GM19468 (cell line): Measurements from ENCODE around the gene KRTAP5-5.
"Not testable (repeated sequence)": the region's sequence is repeated elsewhere in the genome, so short reads cannot be mapped to it uniquely, and the experiment has no call there.

Experiments
- ATAC-seq: cut with Tn5 transposase; IDR thresholded peaks from one replicate; pipeline ENCODE4 v1.9.1; 2021; ENCODE audit warnings: mild to moderate bottlenecking, moderate library complexity, moderate number of reproducible peaks; ENCODE audit not compliant: unreplicated experiment; ENCODE audit errors: extremely low read depth

Gene KRTAP5-5

GRCh38 chr11:1654388-1655167, 25.0 kb downstream of the KRTAP5-5 start:
- ATAC-seq: no peak

- no peak for ATAC-seq
Observed at GRCh38 chr11:1655168-1656060, 25.8 kb downstream of the KRTAP5-5 start.

GRCh38 chr11:1656061-1656441, 26.5 kb downstream of the KRTAP5-5 start:
- no peak for ATAC-seq

- no peak for ATAC-seq
Observed at GRCh38 chr11:1656670-1657069, 27.1 kb downstream of the KRTAP5-5 start.

- ATAC-seq: no peak
Observed at GRCh38 chr11:1659506-1659905, 29.9 kb downstream of the KRTAP5-5 start.

GRCh38 chr11:1660111-1660867, 30.7 kb downstream of the KRTAP5-5 start:
- no peak for ATAC-seq

GRCh38 chr11:1661454-1662269, 32.1 kb downstream of the KRTAP5-5 start:
- not testable (repeated sequence) for ATAC-seq

GRCh38 chr11:1662699-1663283, 33.2 kb downstream of the KRTAP5-5 start:
- ATAC-seq: not testable (repeated sequence)

- no peak for ATAC-seq
Observed at GRCh38 chr11:1665313-1665712, 35.7 kb downstream of the KRTAP5-5 start.

GRCh38 chr11:1667121-1667850, 37.7 kb downstream of the KRTAP5-5 start:
- ATAC-seq: no peak

GRCh38 chr11:1667906-1668305, 38.3 kb downstream of the KRTAP5-5 start:
- ATAC-seq: no peak

GRCh38 chr11:1668911-1669473, 39.4 kb downstream of the KRTAP5-5 start:
- ATAC-seq: no peak

GRCh38 chr11:1669546-1670218, 40.1 kb downstream of the KRTAP5-5 start:
- no peak for ATAC-seq

- ATAC-seq: not testable (repeated sequence)
Observed at GRCh38 chr11:1670457-1670856, 40.9 kb downstream of the KRTAP5-5 start.

GRCh38 chr11:1670905-1671371, 41.4 kb downstream of the KRTAP5-5 start:
- no peak for ATAC-seq

GRCh38 chr11:1671658-1672057, 42.1 kb downstream of the KRTAP5-5 start:
- no peak for ATAC-seq

GRCh38 chr11:1672613-1673350, 43.2 kb downstream of the KRTAP5-5 start:
- ATAC-seq: no peak
